B cell (primary cell): ENCODE data around the gene STAG2. TPM values are rescaled to one million over a fixed set of nuclear protein-coding genes. Genes with fewer than 3 reads are reported as not detected.

Source experiments
- ATAC-seq: fragments of 200-7000 bp; cut with Tn5 transposase; one replicate; pipeline ENCODE4 v1.10.0; 2021; ENCODE audit warnings: low read depth, mild to moderate bottlenecking, moderate number of reproducible peaks, moderate library complexity
- CTCF ChIA-PET: fragments of 350-600 bp; sonication (Branson Sonifier 250); formaldehyde crosslinking; loops from one replicate; lab custom pipeline; 2021; ENCODE audit warnings: antibody characterized with exemption, inconsistent platforms; lab: Charles Lee
- POLR2A ChIA-PET: fragments of 350-600 bp; sonication (Branson Sonifier 250); formaldehyde crosslinking; loops from one replicate; lab custom pipeline; 2021; ENCODE audit warnings: antibody characterized with exemption; lab: Charles Lee
- DNase-seq: peaks from one replicate; pipeline ENCODE4 v3.0.0; 2013
- H2AFZ ChIP-seq: 2 replicates; pipeline ENCODE4 v1.6.1; 2012; ENCODE audit warnings: mild to moderate bottlenecking, low read depth, low read length; ENCODE audit not compliant: insufficient read depth, poor library complexity, severe bottlenecking
- H3K27ac ChIP-seq, 2 donors: 1 replicate in 1 of 2; 2 replicates in 1 of 2; pipeline ENCODE4 v1.5.1; 2012 to 2013; ENCODE audit warnings: low read length in 2 of 2, mild to moderate bottlenecking in 2 of 2, moderate library complexity in 1 of 2
- H3K27me3 ChIP-seq, 4 experiments: fragments of 200-600 bp in 1 of 4; sonication (generic) in 1 of 4; replicated peaks in 1 of 4; 1 replicate in 2 of 4; 2 replicates in 2 of 4; pipeline versions ENCODE4 v1.6.1 to v1.7.0; 2013 to 2016; ENCODE audit warnings: low read length in 3 of 4, mild to moderate bottlenecking in 2 of 4, mixed read lengths in 1 of 4, moderate library complexity in 1 of 4; ENCODE audit not compliant: insufficient read depth in 4 of 4, control insufficient read depth in 3 of 4; ENCODE audit errors: control extremely low read depth in 1 of 4
- H3K36me3 ChIP-seq, 2 experiments: replicated peaks in 1 of 2; 1 replicate in 1 of 2; 2 replicates in 1 of 2; pipeline versions ENCODE4 v1.6.1 to v1.7.1; 2013; ENCODE audit warnings: low read length in 1 of 2; ENCODE audit not compliant: insufficient read depth in 2 of 2, control insufficient read depth in 1 of 2; ENCODE audit errors: control extremely low read depth in 1 of 2, extremely low read depth in 1 of 2
- H3K4me1 ChIP-seq, 2 donors: fragments of 200-600 bp in 1 of 2; sonication (generic) in 1 of 2; 1 replicate in 1 of 2; 2 replicates in 1 of 2; pipeline versions ENCODE4 v1.5.1 to v1.6.1; 2013 to 2017; ENCODE audit warnings: low read length in 2 of 2; ENCODE audit not compliant: control insufficient read depth in 2 of 2, insufficient read depth in 2 of 2
- H3K4me2 ChIP-seq: replicated peaks from 2 replicates; pipeline ENCODE3; 2012; ENCODE audit warnings: mild to moderate bottlenecking, low read depth, low read length; ENCODE audit not compliant: poor library complexity, severe bottlenecking
- H3K4me3 ChIP-seq, 5 experiments: fragments of 200-600 bp in 1 of 5; sonication (generic) in 1 of 5; 1 replicate in 3 of 5; 2 replicates in 2 of 5; pipeline versions ENCODE4 v1.5.1 to v1.7.0; 2011 to 2016; ENCODE audit warnings: low read length in 4 of 5, mild to moderate bottlenecking in 4 of 5, low read depth in 2 of 5, control low read depth in 1 of 5, moderate library complexity in 1 of 5; ENCODE audit not compliant: insufficient read depth in 1 of 5; ENCODE audit errors: control extremely low read depth in 1 of 5, extremely low read depth in 1 of 5
- H3K79me2 ChIP-seq: fragments of 200-600 bp; sonication (generic); one replicate; pipeline ENCODE4 v1.6.0; 2016; ENCODE audit warnings: low read length; ENCODE audit not compliant: control insufficient read depth, insufficient read depth
- H3K9ac ChIP-seq: fragments of 200-600 bp; sonication (generic); 2 replicates; pipeline ENCODE4 v1.6.1; 2017; ENCODE audit warnings: mild to moderate bottlenecking, low read length, moderate library complexity
- H3K9me3 ChIP-seq, 3 donors: one replicate each; pipeline versions ENCODE4 v1.6.1 to v1.7.1; 2013; ENCODE audit warnings: low read length in 2 of 3; ENCODE audit not compliant: control insufficient read depth in 2 of 3, insufficient read depth in 1 of 3; ENCODE audit errors: control extremely low read depth in 1 of 3
- H4K20me1 ChIP-seq: 2 replicates; pipeline ENCODE4 v1.6.0; 2012; ENCODE audit warnings: mild to moderate bottlenecking, low read length; ENCODE audit not compliant: insufficient read depth, control insufficient read depth, poor library complexity, severe bottlenecking
- H3K27ac Mint-ChIP-seq: one replicate; pipeline ENCODE4 v1.8.0; 2021; ENCODE audit warnings: mixed read lengths
- H3K27me3 Mint-ChIP-seq: one replicate; pipeline ENCODE4 v1.8.0; 2021; ENCODE audit warnings: mixed read lengths
- H3K4me1 Mint-ChIP-seq: one replicate; pipeline ENCODE4 v1.8.0; 2021; ENCODE audit warnings: mixed read lengths
- H3K4me3 Mint-ChIP-seq: one replicate; pipeline ENCODE4 v1.8.0; 2021; ENCODE audit warnings: mixed read lengths
- H3K9me3 Mint-ChIP-seq: one replicate; pipeline ENCODE4 v1.8.0; 2022; ENCODE audit warnings: mixed read lengths; ENCODE audit not compliant: insufficient read depth
- CTCF ChIP-seq: fragments of 200-600 bp; IDR thresholded peaks from one replicate; pipeline ENCODE4 v1.8.0; 2022; ENCODE audit warnings: antibody characterized with exemption, mild to moderate bottlenecking
- EZH2 ChIP-seq: IDR thresholded peaks from 2 replicates; pipeline ENCODE4 v1.6.1; 2012; ENCODE audit warnings: borderline replicate concordance, low read depth, mild to moderate bottlenecking, moderate library complexity, low read length; ENCODE audit not compliant: insufficient read depth, poor library complexity, severe bottlenecking
- WGBS: methylation state at CpG from one replicate; pipeline ENCODE4 v1.1.5; 2013; ENCODE audit warnings: missing lambda C conversion rate; ENCODE audit not compliant: insufficient coverage; 5-methylcytosine and 5-hydroxymethylcytosine counted together
- intact Hi-C: fragments of 100-400 bp; cut with micrococcal nuclease; formaldehyde crosslinking; loops from one replicate; pipeline ENCODE4 v1.10.0; 2022
- polyA plus RNA-seq: library from polyadenylated mRNA; depleted of rRNA; stranded (reverse); fragments of >200 nt; gene quantifications from 2 replicates; pipeline ENCODE4 v1.2.3, GENCODE V29; 2012
- total RNA-seq, 2 donors: library from RNA; stranded (reverse); fragments of 120-200 nt in 1 of 2; gene quantifications; 1 replicate in 1 of 2; 2 replicates in 1 of 2; pipeline versions ENCODE4 v1.2.3 to v1.2.4, GENCODE V29; 2013 to 2022

Gene STAG2
- total and polyA plus RNA-seq, 2 donors (not counting 1 experiment from before 2014, with no cell fraction given) = 15.3 to 117 TPM

GRCh38 chrX:124035657-124036056 is 74.2 kb downstream of the STAG2 start:
- Histone ChIP-seq H3K27me3 (no peaks in the 10 kb centered on the region), H3K36me3 (peaks cover 0 to 29% of the 10 kb centered on the region in 2 experiments), H3K9me3 (no peaks in the 10 kb centered on the region), H3K79me2 (peaks cover 6% of the 10 kb centered on the region), H3K9ac (no peak overlapping the region), H2AFZ (no peak overlapping the region), H3K4me3 (no peak overlapping the region), H3K27ac (no peak overlapping the region), H4K20me1 (peaks cover 8% of the 10 kb centered on the region), H3K4me1 (peaks cover 0 to under 1% of the 10 kb centered on the region in 2 donors), H3K4me2 (no peak overlapping the region)
- TF ChIP-seq EZH2 (no peak), CTCF (no peak)
- intact Hi-C loops = no loop called here
- peak overlapping the region; percentile 72 for H3K27ac Mint-ChIP-seq
- no peaks in the 10 kb centered on the region for H3K9me3 Mint-ChIP-seq
- no peaks in the 10 kb centered on the region for H3K27me3 Mint-ChIP-seq
- CTCF ChIA-PET = no interaction called here
- no CpG with 5 or more reads among the region's 2 CpGs for WGBS
- peaks cover 6% of the 10 kb centered on the region for H3K4me1 Mint-ChIP-seq
- POLR2A ChIA-PET = no interaction called here
- ATAC-seq (no peak), DNase-seq (no peak)
- H3K4me3 Mint-ChIP-seq = no peak overlapping the region

DNA sequence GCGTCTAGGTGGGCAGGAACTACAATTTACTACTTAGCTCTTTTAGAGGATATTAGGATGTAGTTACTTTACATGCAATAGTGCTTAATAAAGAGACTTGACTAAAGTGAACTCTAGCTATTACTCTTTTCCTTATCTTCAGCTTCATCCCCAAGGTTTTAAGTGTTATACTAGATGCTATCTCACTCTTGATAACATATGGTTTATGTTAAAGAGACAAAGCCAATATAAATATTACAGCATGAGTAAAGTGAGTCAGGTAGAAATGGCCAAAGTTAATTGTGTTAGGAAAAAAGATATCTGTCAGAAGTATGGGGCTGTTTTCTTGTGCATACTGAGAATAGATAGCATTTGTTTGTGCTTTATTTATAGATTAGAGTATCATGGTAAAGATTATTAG is 80.5 kb downstream of the STAG2 start:
- ChIA-PET POLR2A (no interaction called here), CTCF (interaction anchor here (0.9 kb wide), 1 partner anchor 208 kb away, joined by 3 read pairs; no protein-coding TSS in a partner anchor)
- H3K4me3 ChIP-seq = no peak overlapping the region
- no peak overlapping the region for H2AFZ ChIP-seq
- H3K27me3 ChIP-seq = no peaks in the 10 kb centered on the region
- H3K9me3 ChIP-seq = no peaks in the 10 kb centered on the region
- DNase-seq (no peak), ATAC-seq (no peak)
- Mint-ChIP-seq H3K4me3 (no peak overlapping the region), H3K4me1 (no peaks in the 10 kb centered on the region), H3K9me3 (no peaks in the 10 kb centered on the region), H3K27me3 (no peaks in the 10 kb centered on the region), H3K27ac (no peak overlapping the region)
- peaks cover 9% of the 10 kb centered on the region for H3K79me2 ChIP-seq
- TF ChIP-seq CTCF (no peak), EZH2 (no peak)
- WGBS = no CpG with 5 or more reads among the region's 1 CpG
- no peak overlapping the region for H3K4me2 ChIP-seq
- H3K27ac ChIP-seq = no peak overlapping the region
- H3K4me1 ChIP-seq = no peaks in the 10 kb centered on the region
- intact Hi-C loops = loop anchor here (10.0 kb wide), 1 partner anchor 53 kb away; no protein-coding TSS in a partner anchor
- H4K20me1 ChIP-seq = no peaks in the 10 kb centered on the region
- no peak overlapping the region for H3K9ac ChIP-seq
- H3K36me3 ChIP-seq = peaks cover 0 to 46% of the 10 kb centered on the region in 2 experiments
